Nephron progenitor cell (in vitro differentiated cells): Measurements from ENCODE around the gene LRCH3.
A peak's percentile ranks its signal among the peaks of the same experiment; 100 is the strongest.

Experiments used
- DNase-seq: peaks from one replicate; pipeline ENCODE4 v3.0.0; 2021
- H3K27ac Mint-ChIP-seq: 2 replicates; pipeline ENCODE4 v1.8.0; 2021; ENCODE audit warnings: mild to moderate bottlenecking, moderate library complexity, mixed read lengths
- H3K27me3 Mint-ChIP-seq: 2 replicates; pipeline ENCODE4 v1.8.0; 2021; ENCODE audit warnings: mild to moderate bottlenecking, low read depth, mixed read lengths; ENCODE audit not compliant: poor library complexity
- H3K36me3 Mint-ChIP-seq: 2 replicates; pipeline ENCODE4 v1.8.0; 2021; ENCODE audit warnings: low read depth, mixed read lengths
- H3K4me1 Mint-ChIP-seq: 2 replicates; pipeline ENCODE4 v1.8.0; 2021; ENCODE audit warnings: mixed read lengths
- H3K4me3 Mint-ChIP-seq: 2 replicates; pipeline ENCODE4 v1.8.0; 2021; ENCODE audit warnings: mild to moderate bottlenecking, moderate library complexity, mixed read lengths
- H3K9me3 Mint-ChIP-seq: 2 replicates; pipeline ENCODE4 v1.8.0; 2021; ENCODE audit warnings: mild to moderate bottlenecking, moderate library complexity, mixed read lengths
- TF ChIP-seq, protein P1 (sequence below): fragments of 200-600 bp; sonication (generic); IDR thresholded peaks from 2 replicates; pipeline ENCODE4 v1.5.0; 2021; ENCODE audit warnings: antibody characterized with exemption

The LRCH3 gene

DNA sequence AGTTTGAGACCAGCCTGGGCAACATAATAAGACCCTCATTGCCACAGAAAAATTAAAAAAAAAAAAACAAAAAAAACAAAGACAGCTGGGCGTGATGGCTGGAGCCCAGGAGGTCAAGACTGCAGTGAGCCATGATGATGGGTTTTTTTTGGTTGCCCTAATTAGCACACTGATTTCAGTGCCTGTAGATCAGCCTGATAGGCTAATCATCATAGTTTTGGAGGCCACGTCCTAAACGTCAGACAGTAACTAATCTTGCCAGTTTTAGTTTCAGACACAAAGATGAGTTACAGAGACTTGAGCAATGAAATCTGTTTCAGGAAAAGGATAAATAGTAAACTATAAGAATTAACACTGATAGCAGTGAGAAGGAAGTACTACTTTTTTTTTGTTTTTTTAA, 55.4 kb downstream of the LRCH3 start:
- no peak overlapping the region for H3K4me3 Mint-ChIP-seq
- H3K36me3 Mint-ChIP-seq = peaks cover 87% of the 10 kb centered on the region
- no peaks in the 10 kb centered on the region for H3K9me3 Mint-ChIP-seq
- TF ChIP-seq, protein P1, sequence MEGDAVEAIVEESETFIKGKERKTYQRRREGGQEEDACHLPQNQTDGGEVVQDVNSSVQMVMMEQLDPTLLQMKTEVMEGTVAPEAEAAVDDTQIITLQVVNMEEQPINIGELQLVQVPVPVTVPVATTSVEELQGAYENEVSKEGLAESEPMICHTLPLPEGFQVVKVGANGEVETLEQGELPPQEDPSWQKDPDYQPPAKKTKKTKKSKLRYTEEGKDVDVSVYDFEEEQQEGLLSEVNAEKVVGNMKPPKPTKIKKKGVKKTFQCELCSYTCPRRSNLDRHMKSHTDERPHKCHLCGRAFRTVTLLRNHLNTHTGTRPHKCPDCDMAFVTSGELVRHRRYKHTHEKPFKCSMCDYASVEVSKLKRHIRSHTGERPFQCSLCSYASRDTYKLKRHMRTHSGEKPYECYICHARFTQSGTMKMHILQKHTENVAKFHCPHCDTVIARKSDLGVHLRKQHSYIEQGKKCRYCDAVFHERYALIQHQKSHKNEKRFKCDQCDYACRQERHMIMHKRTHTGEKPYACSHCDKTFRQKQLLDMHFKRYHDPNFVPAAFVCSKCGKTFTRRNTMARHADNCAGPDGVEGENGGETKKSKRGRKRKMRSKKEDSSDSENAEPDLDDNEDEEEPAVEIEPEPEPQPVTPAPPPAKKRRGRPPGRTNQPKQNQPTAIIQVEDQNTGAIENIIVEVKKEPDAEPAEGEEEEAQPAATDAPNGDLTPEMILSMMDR = no peak
- no peak overlapping the region for H3K27ac Mint-ChIP-seq
- no peak for DNase-seq
- H3K4me1 Mint-ChIP-seq = peaks cover 27% of the 10 kb centered on the region
- H3K27me3 Mint-ChIP-seq = no peaks in the 10 kb centered on the region

DNA sequence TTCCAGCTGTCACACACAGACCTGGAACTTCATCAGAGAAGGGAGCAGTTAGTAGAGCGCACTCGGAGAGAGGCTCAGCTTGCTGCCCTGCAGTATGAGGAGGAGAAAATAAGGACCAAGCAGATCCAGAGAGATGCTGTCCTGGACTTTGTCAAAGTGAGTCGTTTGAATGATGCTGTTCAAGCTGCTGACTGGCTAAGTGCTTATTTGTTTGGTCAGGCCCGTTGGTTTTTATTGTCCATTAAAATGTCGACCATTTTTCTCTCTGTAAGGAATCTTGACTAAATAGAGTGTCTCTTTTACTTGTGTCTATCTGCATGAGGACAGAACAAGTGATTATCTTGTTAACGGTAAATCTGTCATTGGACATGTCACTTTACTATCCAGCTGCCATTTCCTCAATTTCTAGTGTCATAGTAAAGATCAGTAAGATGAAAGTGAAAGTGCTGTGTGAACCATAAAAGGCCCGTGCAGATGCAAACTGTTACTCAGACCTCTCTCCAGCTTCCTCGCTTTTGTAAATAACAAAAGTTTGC, 56.9 kb downstream of the LRCH3 start:
- Mint-ChIP-seq H3K27ac (peak overlapping the region; percentile 17), H3K9me3 (no peaks in the 10 kb centered on the region), H3K27me3 (no peaks in the 10 kb centered on the region), H3K4me3 (no peak overlapping the region), H3K36me3 (peaks cover 87% of the 10 kb centered on the region), H3K4me1 (peaks cover 21% of the 10 kb centered on the region)
- no peak for DNase-seq
- TF ChIP-seq, protein P1 = no peak

DNA sequence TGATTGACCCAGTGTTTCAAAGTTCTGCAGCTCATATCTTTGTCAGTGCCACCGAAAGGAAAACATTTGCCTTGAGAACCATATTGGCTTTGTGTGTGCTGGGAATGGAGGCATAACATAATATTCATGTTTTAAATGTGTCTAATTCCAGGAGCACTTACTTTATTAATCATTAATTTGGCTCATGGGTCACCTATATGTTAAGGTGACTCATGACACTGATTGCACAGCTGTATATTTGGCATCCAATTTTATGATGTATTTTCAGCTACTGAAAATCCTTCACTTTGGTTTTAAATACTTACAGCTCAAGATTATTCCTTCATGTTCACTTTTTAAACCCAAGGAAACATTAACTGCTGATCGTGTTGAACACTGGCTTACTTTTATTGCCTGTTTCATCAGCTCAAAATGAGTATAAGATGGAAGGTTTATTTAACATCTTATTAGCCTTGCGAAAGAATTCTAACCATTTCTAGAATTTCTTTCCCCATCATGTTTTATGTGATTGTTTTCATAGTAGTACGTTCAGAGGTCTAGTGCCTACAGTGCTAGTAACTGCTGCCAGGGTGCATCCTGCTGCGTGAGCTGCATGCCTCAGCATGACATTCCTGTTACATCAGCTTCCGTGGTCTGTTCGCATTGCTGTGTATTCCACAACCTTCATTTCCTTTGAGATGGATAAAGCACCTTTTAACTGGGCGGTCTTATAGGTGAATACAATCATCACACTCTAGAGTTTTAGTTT, 63.7 kb downstream of the LRCH3 start:
- no peak overlapping the region for H3K4me3 Mint-ChIP-seq
- no peak for DNase-seq
- H3K27ac Mint-ChIP-seq = peak overlapping the region; percentile 27

DNA sequence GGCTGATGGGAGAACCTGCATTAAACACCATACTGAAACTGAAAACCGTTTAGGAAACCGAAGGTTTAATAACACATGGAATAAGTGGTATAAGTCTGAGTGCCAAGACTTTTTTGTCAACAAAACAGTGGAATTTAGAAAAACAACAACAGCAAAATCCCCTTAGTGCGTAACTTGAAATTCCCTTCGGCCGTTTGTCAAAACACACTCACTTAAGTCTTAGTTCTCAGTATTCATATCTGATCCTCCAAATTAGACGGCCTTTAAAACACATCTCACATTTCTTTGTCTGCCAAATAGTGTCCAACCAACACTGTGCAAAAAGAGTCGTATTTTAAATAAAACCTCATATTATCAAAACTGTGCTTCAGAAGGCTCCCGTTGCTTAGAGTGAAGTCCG, 64.5 kb downstream of the LRCH3 start:
- peak overlapping the region; percentile 20 for H3K27ac Mint-ChIP-seq
- peaks cover 14% of the 10 kb centered on the region for H3K4me1 Mint-ChIP-seq
- H3K36me3 Mint-ChIP-seq = peaks cover 80% of the 10 kb centered on the region
- H3K27me3 Mint-ChIP-seq = no peaks in the 10 kb centered on the region
- no peak overlapping the region for H3K4me3 Mint-ChIP-seq
- H3K9me3 Mint-ChIP-seq = peaks cover 10% of the 10 kb centered on the region
- TF ChIP-seq, protein P1 = no peak
- no peak for DNase-seq

More for the DNA sequence above, 63.7 kb downstream of the LRCH3 start:
- peaks cover 14% of the 10 kb centered on the region for H3K4me1 Mint-ChIP-seq
- peaks cover 82% of the 10 kb centered on the region for H3K36me3 Mint-ChIP-seq
- peaks cover 10% of the 10 kb centered on the region for H3K9me3 Mint-ChIP-seq
- TF ChIP-seq, protein P1 = no peak
- H3K27me3 Mint-ChIP-seq = no peaks in the 10 kb centered on the region

DNA sequence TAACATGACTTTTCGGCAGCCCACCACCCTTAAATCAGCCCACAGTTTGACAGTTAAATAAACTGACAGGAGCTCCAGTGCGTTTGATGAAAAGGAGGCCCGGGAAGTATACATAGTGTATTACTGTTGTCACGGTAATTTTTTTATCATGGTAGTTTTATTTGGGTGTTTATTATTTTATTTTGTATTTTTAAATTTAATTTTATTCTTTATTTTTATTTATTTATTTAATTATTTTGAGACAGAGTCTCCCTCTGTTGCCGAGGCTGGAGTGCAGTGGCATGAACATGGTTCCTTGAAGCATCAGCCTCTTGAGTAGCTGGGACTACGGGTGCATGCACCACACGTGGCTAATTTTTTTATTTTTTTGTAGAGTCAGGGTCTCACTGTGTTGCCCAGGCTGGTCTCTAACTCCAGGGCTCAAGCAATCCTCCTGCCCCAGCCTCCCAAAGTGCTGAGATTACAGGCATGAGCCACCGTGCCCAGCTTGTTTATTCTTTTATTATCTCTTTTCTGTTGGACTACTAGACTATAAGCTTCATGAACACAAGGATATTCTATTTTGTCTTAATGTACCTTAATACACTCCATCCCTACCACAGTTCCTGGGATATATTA, 65.3 kb downstream of the LRCH3 start:
- H3K9me3 Mint-ChIP-seq = peaks cover 10% of the 10 kb centered on the region
- DNase-seq = no peak
- no peak overlapping the region for H3K27ac Mint-ChIP-seq
- H3K36me3 Mint-ChIP-seq = peaks cover 80% of the 10 kb centered on the region
- TF ChIP-seq, protein P1 = no peak
- no peak overlapping the region for H3K4me3 Mint-ChIP-seq
- H3K4me1 Mint-ChIP-seq = peaks cover 14% of the 10 kb centered on the region
- H3K27me3 Mint-ChIP-seq = no peaks in the 10 kb centered on the region
